Activated CD4-positive, alpha-beta T cell treated with anti-CD3 and anti-CD28 coated beads, Interleukin-2, amount 50 U/mL, for 1 hour (primary cell): ENCODE measurements around the gene SIGLEC1.

ENCODE experiments used
- DNase-seq: peaks from one replicate; pipeline ENCODE4 v3.0.0-alpha.2; 2020

SIGLEC1 gene

DNA sequence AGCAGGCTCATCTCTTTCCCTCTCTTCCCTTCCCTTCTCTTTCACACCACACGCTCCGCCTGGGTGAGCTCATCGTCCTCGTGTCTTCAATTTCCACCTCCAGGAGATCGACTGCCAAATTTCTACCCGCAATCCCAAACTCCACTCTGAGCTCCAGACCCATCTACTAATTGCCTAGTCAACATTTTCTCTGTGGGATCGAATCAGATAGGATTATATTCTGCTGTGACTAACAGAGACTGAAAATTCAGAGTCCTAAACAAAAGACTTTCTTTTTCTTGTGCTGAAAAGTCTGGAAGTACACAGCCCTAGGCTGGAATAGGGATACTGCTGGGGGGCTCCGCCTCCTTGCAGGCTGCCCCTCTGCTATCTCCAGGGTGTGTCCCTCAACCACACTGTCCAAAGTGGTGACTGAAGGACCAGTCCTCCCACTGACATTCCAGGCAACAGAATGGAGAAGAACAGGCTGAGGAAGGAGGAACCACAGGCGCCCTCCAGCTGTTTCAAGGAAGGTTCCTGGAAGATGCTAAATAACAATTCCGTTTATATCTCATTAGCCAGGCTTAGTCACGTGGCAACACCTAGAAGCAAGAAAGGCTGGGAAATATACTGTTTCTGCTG lies 15.1 kb upstream of the SIGLEC1 start:
- DNase-seq = no peak

GRCh38 chr20:3724356-3724755 lies 12.0 kb upstream of the SIGLEC1 start:
- no peak for DNase-seq

- DNase-seq = no peak
Measured at GRCh38 chr20:3723284-3723683, 10.9 kb upstream of the SIGLEC1 start.

DNA sequence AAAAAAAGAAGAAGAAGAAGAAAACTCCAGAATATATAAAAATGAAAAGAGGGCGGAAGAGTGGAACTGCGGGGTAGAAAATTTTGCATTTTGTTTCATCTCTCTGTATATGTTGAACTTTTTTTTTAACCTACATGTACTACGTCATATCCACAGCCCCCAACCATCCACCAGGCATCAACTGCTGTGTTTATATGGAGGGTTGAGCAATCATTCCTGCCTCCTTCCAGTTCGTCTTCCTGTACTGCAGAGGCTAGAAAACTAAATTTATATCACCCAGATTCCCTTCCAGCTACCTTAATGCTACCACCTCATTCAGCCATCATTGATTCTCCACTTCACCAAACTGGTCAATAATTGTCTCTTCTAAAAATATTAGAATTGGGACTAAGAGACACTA lies 9.5 kb upstream of the SIGLEC1 start:
- no peak for DNase-seq

- no peak for DNase-seq
Measured at GRCh38 chr20:3720626-3721025, 8.2 kb upstream of the SIGLEC1 start.

DNA sequence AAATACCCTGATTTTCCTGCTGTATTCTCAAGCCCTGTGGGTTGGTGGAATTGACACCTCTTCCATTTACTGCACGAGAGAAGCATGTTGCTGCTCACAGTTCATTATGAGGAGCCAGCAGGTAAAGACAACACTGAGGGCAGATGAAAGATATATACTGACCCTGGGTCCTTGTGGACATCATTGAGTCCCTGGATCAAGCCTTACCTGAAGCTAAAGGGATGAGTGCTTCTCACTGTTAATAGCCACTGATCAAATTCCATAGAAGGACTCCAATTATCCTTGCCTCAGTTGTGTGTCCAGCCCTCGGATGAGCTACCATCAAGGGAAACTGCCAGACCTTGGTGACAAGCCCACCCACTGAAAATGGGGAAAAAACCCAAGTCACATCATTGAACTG lies 7.7 kb upstream of the SIGLEC1 start:
- DNase-seq = no peak

DNA sequence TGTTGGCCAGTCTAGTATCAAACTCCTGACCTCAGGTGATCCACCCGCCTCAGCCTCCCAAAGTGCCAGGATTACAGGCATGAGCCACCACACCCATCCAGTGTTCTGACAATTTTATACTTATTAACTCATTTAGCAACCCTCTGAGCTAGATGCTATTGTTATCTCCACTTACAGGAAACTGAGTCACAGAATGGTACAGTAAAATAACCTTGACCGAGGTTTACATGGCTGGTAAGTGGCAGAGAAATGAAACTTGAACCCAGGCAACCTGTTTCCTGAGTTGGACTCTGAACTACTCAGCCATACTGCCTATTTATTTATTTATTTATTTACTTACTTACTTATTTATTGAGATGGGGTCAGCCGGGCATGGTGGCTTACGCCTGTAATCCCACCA lies 6.6 kb upstream of the SIGLEC1 start:
- no peak for DNase-seq

DNA sequence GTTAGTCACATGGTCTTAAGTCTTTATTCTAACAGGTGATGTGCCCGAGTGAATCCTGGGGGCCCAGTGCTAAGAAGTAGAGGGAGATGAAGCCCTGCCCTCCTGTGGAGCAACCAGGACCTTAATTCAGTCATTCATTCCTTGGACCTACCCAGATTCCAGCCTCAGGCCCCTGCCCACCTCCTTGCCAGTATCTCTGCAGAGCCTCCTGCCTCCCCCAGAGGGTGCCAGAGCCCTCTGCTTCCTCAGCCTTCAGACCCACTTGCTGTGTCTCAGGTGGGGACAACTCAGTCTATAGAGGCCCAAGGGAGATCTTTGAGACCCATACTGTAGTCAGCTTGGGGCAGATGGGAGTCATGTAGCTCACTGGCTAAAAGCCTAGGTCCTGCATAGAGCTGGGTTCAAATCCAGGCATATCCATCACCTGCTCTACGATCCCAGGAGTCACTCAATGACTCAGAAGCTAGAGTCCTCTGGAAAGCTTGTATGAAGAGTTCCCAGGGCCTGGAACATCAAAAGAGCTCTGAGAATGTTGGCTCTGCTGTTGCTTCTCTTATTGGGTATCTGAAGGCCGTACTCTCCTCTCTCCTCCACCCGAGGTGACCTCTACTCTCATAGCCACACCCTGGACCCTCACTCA lies 3.9 kb upstream of the SIGLEC1 start:
- peak; percentile 7 for DNase-seq

- no peak for DNase-seq
Measured at GRCh38 chr20:3714092-3714491, 1.7 kb upstream of the SIGLEC1 start.

GRCh38 chr20:3711484-3711941 lies 887 bp downstream of the SIGLEC1 start:
- DNase-seq = no peak

- DNase-seq = peak; percentile 77
Measured at GRCh38 chr20:3710703-3711483, 1.5 kb downstream of the SIGLEC1 start.

- no peak for DNase-seq
Measured at GRCh38 chr20:3710011-3710466, 2.4 kb downstream of the SIGLEC1 start.

- DNase-seq = no peak
Measured at GRCh38 chr20:3707508-3707899, 4.9 kb downstream of the SIGLEC1 start.

DNA sequence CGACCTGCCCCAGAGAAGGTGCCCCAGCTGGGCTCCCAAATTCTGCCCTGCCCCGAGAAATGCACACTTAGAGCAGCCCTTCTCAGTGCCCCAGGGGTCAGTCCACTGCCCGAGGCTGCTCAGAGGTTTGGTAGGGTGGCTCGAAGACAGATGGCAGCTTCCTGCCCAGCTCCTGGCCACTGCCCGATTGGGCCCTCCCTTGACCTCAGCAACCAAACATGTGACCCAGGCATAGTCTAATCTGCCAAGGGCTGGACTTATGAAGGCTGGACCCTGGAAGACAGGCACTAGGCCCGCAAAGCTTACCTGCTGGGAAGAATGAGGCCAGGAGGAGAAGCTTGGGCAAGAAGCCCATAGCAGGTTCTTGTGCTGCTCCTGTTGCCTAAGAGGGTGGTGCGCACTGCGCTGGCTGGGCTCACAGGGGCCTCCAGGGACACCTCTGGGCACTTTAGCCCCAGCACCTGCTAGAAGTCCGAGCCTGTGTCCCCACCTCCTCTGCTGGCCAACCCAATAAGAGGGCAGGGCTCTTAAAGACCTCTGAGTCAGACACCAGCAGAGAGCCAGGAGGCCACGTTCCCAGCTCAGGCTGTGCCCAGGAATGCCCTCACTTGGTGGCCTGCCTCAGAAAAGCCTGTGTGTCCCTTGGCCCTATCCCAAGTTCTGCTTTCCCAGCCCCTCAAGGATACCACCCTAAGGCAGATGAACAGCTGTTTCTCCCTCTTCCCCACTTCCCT lies 5.5 kb downstream of the SIGLEC1 start:
- no peak for DNase-seq

GRCh38 chr20:3705970-3706739 lies 6.2 kb downstream of the SIGLEC1 start:
- DNase-seq = no peak

GRCh38 chr20:3705491-3705969 lies 6.9 kb downstream of the SIGLEC1 start:
- DNase-seq = no peak

DNA sequence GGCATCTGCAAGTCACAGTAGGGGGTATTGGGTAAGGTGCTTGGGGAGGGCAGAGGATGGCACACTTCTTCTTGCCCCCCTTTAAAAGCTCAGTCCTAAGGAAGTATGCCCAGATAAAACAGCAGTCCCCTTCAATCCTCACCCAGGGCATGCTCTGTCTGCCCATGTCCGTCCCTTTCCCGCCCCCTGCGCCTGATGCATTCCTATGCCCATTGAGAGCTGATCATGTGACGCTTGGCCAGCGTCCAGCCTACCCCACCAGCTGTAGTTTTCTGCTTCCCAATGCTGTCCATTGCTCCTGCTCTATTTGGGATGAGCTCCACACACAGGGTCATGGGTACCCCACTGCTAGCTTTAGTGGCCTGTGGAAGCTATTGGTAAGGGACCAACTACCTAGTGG lies 8.3 kb downstream of the SIGLEC1 start:
- no peak for DNase-seq

DNA sequence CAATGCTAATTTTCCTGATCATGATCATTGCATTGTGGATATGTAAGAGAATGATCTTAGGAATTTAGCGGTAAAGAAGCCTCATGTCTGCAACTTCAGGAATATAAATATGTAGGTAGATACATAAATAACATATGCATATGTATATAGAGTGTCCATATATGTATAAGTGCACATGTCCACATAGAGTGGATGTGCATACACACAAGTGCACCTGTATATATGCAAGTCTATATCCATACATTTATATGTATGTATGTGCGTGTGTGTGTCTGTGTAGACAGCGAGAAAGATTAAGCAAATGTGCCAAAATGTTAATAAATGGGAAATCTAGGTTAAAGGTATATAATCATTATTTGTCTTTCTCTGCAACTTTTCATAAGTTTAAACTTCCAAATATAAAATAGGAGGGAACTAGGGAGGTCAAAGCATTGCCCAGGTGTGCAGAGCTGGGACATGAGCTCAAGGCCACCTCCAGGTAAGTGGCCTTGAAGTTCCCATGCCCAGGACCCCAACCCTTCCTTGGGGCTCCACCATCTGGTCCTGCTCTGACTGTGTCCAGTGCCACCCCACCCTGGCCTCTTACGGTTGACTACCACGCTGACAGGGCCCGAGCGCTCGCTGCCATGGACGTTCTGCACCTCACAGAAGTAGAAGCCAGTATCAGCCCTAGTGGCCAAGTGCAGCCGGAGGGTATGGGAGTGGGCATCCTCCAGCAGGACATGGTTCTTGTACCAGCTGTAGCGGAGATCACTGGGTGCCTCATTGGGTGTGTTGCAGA lies 9.6 kb downstream of the SIGLEC1 start:
- DNase-seq = no peak

DNA sequence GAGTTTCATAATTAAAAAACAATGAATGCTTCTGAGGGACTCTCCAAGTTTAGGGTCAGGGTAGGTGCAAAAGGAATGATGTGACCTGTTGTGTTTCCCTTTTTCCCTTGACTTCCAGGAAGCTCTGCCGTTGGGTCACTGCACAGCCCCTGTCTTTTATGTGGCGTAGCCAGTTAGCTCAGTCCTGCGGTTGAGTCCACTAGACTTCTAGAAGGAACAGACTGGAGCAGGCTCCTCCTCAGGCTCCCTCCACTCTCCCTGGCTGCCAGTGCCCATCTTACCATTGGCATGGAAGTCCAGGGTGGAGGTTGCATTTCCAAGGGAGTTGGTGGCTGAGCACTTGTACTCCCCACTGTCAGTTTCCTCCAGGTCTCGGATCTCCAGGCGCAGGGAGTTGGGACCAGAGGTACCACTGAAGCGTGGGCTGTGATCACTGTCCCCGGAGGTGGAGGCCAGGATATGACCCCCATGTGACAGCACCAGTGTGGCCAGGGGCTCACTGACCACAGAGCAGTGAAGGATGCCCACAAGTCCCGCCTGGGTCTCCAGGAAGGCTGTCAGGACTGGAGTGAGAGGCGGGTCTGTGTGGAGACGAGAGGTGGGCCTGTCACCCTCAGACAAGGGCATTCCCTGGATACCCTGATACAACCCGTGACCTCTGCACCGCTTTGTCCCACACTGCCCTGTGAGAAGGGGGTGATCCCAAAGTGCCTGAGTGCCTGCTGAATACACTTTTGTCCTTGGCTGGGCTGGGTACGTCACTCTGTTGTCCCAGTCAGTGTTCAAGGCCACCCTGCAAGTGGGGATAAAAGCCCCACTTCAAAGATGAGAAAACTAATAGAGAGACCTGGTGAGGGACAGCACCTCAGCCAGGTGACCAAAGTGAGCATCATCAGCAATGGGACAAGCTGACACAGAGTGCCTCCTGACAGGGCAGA lies 11.1 kb downstream of the SIGLEC1 start:
- no peak for DNase-seq

DNA sequence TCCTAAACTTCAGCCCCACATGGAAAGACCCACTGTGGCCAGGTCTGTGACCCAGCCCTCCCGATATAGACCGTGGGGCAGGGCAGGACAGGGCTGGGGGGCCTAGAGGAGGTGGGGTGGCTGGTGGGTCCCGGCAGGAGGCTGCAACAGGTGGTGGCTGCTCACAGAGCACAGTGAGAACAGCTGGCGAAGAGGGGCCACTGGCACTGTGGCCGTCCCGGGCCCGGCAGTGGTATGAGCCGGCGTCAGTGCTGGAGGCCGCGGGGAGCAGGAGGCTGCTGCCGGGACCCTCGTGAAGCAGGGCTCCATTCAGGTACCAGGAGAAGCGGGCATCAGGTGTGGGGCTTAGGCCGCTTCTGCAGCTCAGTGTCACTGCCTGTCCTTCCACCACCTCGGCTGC lies 13.4 kb downstream of the SIGLEC1 start:
- no peak for DNase-seq
